SK-N-SH treated with all-trans-retinoic acid at 6 μM for 48 hours (cell line): ENCODE measurements around the gene BEST1.
"Not testable (repeated sequence)": the region's sequence is repeated elsewhere in the genome, so short reads cannot be mapped to it uniquely, and the experiment has no call there.

ENCODE experiments used
- CSDC2 ChIP-seq: fragments of 250-450 bp; sonication (Bioruptor Pico); IDR thresholded peaks from 2 replicates; pipeline ENCODE4 v1.5.0; 2020; ENCODE audit warnings: mild to moderate bottlenecking, moderate library complexity
- ESRRG ChIP-seq: fragments of 250-450 bp; sonication (Bioruptor Pico); IDR thresholded peaks from 2 replicates; pipeline ENCODE4 v1.6.1; 2021; ENCODE audit warnings: mild to moderate bottlenecking
- RARB ChIP-seq: fragments of 250-450 bp; sonication (Bioruptor Pico); IDR thresholded peaks from 2 replicates; pipeline ENCODE4 v1.8.0; 2021; ENCODE audit warnings: mild to moderate bottlenecking, moderate library complexity
- ZNF70 ChIP-seq: fragments of 450-650 bp; formaldehyde crosslinking; IDR thresholded peaks from 2 replicates; pipeline ENCODE4 v1.5.0; 2020; ENCODE audit warnings: mild to moderate bottlenecking, moderate library complexity

- not testable (repeated sequence) for TF ChIP-seq RARB (CRISPR knock-in tag); ESRRG (CRISPR knock-in tag); ZNF70; CSDC2
Observed at GRCh38 chr11:61964666-61965271, 14.6 kb downstream of the BEST1 start.
